Thoracic aorta (tissue), 2 donors: ENCODE results near the gene VWC2. TPM values are rescaled to one million over a fixed set of nuclear protein-coding genes. Genes with fewer than 3 reads are reported as not detected.

ENCODE experiments used
- ATAC-seq: fragments of 150-250 bp; one replicate; pipeline ENCODE4 v1.8.0; 2017; ENCODE audit warnings: low read depth; ENCODE audit not compliant: insufficient number of reproducible peaks, low FRiP score
- DNase-seq: peaks from one replicate; pipeline ENCODE4 v3.0.0-alpha.2; 2020; ENCODE audit warnings: low spot score
- H3K27ac ChIP-seq, 2 donors: fragments of 200-600 bp; sonication (generic); 1 replicate in 1 of 2; 2 replicates in 1 of 2; pipeline ENCODE4 v1.5.1; 2016; ENCODE audit warnings: mild to moderate bottlenecking in 2 of 2, moderate library complexity in 2 of 2
- H3K27me3 ChIP-seq: fragments of 200-600 bp; sonication (generic); replicated peaks from 2 replicates; pipeline ENCODE4 v1.6.0; 2016; ENCODE audit warnings: mild to moderate bottlenecking; ENCODE audit not compliant: insufficient read depth
- H3K36me3 ChIP-seq: fragments of 200-600 bp; sonication (generic); one replicate; pipeline ENCODE4 v1.5.1; 2016
- H3K4me1 ChIP-seq, 2 donors: fragments of 200-600 bp; sonication (generic); 1 replicate in 1 of 2; 2 replicates in 1 of 2; pipeline versions ENCODE4 v1.5.1 to v1.6.0; 2016; ENCODE audit warnings: low read depth in 2 of 2, mild to moderate bottlenecking in 1 of 2; ENCODE audit not compliant: control insufficient read depth in 1 of 2
- H3K4me3 ChIP-seq: fragments of 200-600 bp; sonication (generic); 2 replicates; pipeline ENCODE4 v1.5.1; 2016; ENCODE audit warnings: mild to moderate bottlenecking
- H3K9me3 ChIP-seq: fragments of 200-600 bp; sonication (generic); 2 replicates; pipeline ENCODE4 v1.5.1; 2016
- CTCF ChIP-seq: fragments of 200-600 bp; sonication (generic); IDR thresholded peaks from one replicate; pipeline ENCODE4 v1.5.1; 2019; ENCODE audit warnings: antibody characterized with exemption
- total RNA-seq, 2 donors: library from RNA; depleted of rRNA; stranded (reverse); fragments of >200 nt; gene quantifications; one replicate each; pipeline versions ENCODE4 v1.1.0 to v1.2.3, GENCODE V29; 2016

The VWC2 gene
- total RNA-seq, 2 donors from 2014 or later: 0.14 TPM; not detected in 1

GRCh38 chr7:49766966-49767365 is 6.5 kb upstream of the VWC2 start:
- DNase-seq (no peak), ATAC-seq (no peak)
- no peak overlapping the region for H3K27ac ChIP-seq
- no peaks in the 10 kb centered on the region for H3K36me3 ChIP-seq
- no peaks in the 10 kb centered on the region for H3K4me1 ChIP-seq
- no peaks in the 10 kb centered on the region for H3K27me3 ChIP-seq
- H3K4me3 ChIP-seq: no peak overlapping the region
- TF ChIP-seq CTCF: no peak
- H3K9me3 ChIP-seq: no peaks in the 10 kb centered on the region

GRCh38 chr7:49767719-49768118 is 5.7 kb upstream of the VWC2 start:
- no peaks in the 10 kb centered on the region for H3K9me3 ChIP-seq
- no peak overlapping the region for H3K27ac ChIP-seq
- ATAC-seq (no peak), DNase-seq (no peak)
- H3K27me3 ChIP-seq: no peaks in the 10 kb centered on the region
- TF ChIP-seq CTCF: no peak
- H3K4me3 ChIP-seq: no peak overlapping the region
- H3K4me1 ChIP-seq: no peaks in the 10 kb centered on the region
- H3K36me3 ChIP-seq: no peaks in the 10 kb centered on the region

GRCh38 chr7:49768254-49768653 is 5.2 kb upstream of the VWC2 start:
- TF ChIP-seq CTCF: no peak
- no peaks in the 10 kb centered on the region for H3K27me3 ChIP-seq
- ATAC-seq (no peak), DNase-seq (no peak)
- H3K36me3 ChIP-seq: no peaks in the 10 kb centered on the region
- H3K27ac ChIP-seq: no peak overlapping the region
- H3K9me3 ChIP-seq: no peaks in the 10 kb centered on the region
- no peak overlapping the region for H3K4me3 ChIP-seq
- H3K4me1 ChIP-seq: peaks cover 1 to 4% of the 10 kb centered on the region in 2 donors

GRCh38 chr7:49768835-49769234 is 4.6 kb upstream of the VWC2 start:
- no peak for ATAC-seq
- H3K9me3 ChIP-seq: no peaks in the 10 kb centered on the region
- H3K27me3 ChIP-seq: no peaks in the 10 kb centered on the region
- no peak for DNase-seq
- H3K36me3 ChIP-seq: no peaks in the 10 kb centered on the region
- peaks cover 3 to 10% of the 10 kb centered on the region in 2 donors for H3K4me1 ChIP-seq
- H3K4me3 ChIP-seq: no peak overlapping the region
- H3K27ac ChIP-seq: no peak overlapping the region
- TF ChIP-seq CTCF: no peak

GRCh38 chr7:49769285-49769857 is 4.1 kb upstream of the VWC2 start:
- no peak overlapping the region for H3K4me3 ChIP-seq
- no peaks in the 10 kb centered on the region for H3K9me3 ChIP-seq
- no peak for ATAC-seq
- no peak overlapping the region for H3K27ac ChIP-seq
- H3K4me1 ChIP-seq: peaks cover 6 to 15% of the 10 kb centered on the region in 2 donors
- no peak for TF ChIP-seq CTCF
- no peaks in the 10 kb centered on the region for H3K27me3 ChIP-seq
- DNase-seq: no peak
- no peaks in the 10 kb centered on the region for H3K36me3 ChIP-seq
